Cardiac fibroblast (primary cell): ENCODE measurements around the gene ENTPD7.

Source experiments
- DNase-seq, 2 donors: peaks; one replicate each; pipeline versions ENCODE4 v3.0.0 to v3.0.0-alpha.2; 2010; ENCODE audit warnings: low read depth in 2 of 2
- H3K4me3 ChIP-seq, 2 donors: replicated peaks in 1 of 2; 1 replicate in 1 of 2; 2 replicates in 1 of 2; pipeline ENCODE4 v1.5.1; 2011; ENCODE audit warnings: low read depth in 2 of 2, low read length in 2 of 2, mild to moderate bottlenecking in 2 of 2, moderate library complexity in 1 of 2
- CTCF ChIP-seq: IDR thresholded peaks from one replicate; pipeline ENCODE4 v1.5.1; 2011; ENCODE audit warnings: low read depth, mild to moderate bottlenecking, low read length, inconsistent platforms

Gene ENTPD7

GRCh38 chr10:99700649-99701048 is 41.3 kb downstream of the ENTPD7 start:
- no peak for DNase-seq
- no peak overlapping the region for H3K4me3 ChIP-seq
- no peak for TF ChIP-seq CTCF

GRCh38 chr10:99708428-99709012 is 49.2 kb downstream of the ENTPD7 start:
- H3K4me3 ChIP-seq, result no peak overlapping the region
- no peak for TF ChIP-seq CTCF
- no peak for DNase-seq

- no peak overlapping the region for H3K4me3 ChIP-seq
- no peak for TF ChIP-seq CTCF
- peak in 1 of 2 donors; percentile 32 for DNase-seq
Observed at GRCh38 chr10:99709480-99710229, 50.3 kb downstream of the ENTPD7 start.

GRCh38 chr10:99711129-99711719 is 51.9 kb downstream of the ENTPD7 start:
- DNase-seq, result peak; percentile 76 to 80
- H3K4me3 ChIP-seq, result no peak overlapping the region
- TF ChIP-seq CTCF, result peak; percentile 39

GRCh38 chr10:99714446-99714845 is 55.1 kb downstream of the ENTPD7 start:
- no peak for TF ChIP-seq CTCF
- H3K4me3 ChIP-seq, result no peak overlapping the region
- no peak for DNase-seq

- H3K4me3 ChIP-seq, result no peak overlapping the region
- TF ChIP-seq CTCF, result no peak
- DNase-seq, result no peak
Observed at GRCh38 chr10:99720387-99720786, 61.1 kb downstream of the ENTPD7 start.
